D721Med (cell line): Measurements from ENCODE around the gene RERG.

Source experiments
- DNase-seq: peaks from one replicate; pipeline ENCODE4 v3.0.0; 2011; ENCODE audit warnings: low spot score; ENCODE audit not compliant: insufficient read length
- FAIRE-seq: peaks from 2 replicates; lab custom pipeline; 2011; peaks lifted over from hg19 to GRCh38; lab: Jason Lieb, UNC
- CTCF ChIP-seq: IDR thresholded peaks from 2 replicates; pipeline ENCODE4 v1.5.1; 2012; ENCODE audit warnings: mild to moderate bottlenecking, control low read depth; ENCODE audit not compliant: insufficient read depth; ENCODE audit errors: missing control alignments

The RERG gene

GRCh38 chr12:15154103-15154502 lies 67.1 kb downstream of the RERG start:
- FAIRE-seq (no peak), DNase-seq (no peak)
- TF ChIP-seq CTCF = no peak

GRCh38 chr12:15152868-15153267 lies 68.3 kb downstream of the RERG start:
- FAIRE-seq = no peak
- no peak for DNase-seq
- TF ChIP-seq CTCF = no peak

DNA sequence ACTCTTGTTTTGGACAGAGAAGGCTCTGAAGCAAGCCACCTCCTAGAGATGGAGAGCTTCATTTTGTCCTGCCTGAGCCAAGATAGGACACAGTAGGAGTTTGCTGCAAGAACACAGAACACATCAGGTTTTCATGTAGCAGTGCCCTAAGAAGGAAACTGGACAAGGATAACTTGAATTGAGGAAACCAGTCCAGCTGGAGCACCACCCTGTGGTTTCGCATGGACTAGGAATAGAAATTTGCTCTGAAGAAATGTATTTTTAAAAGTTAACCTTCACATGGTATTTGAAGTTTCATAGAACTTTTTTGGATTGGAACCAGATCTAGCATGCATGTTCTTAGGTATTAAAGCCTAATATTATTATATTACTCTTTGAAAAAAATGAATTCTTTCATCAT lies 68.8 kb downstream of the RERG start:
- no peak for FAIRE-seq
- TF ChIP-seq CTCF = no peak
- DNase-seq = no peak

- no peak for DNase-seq
- peak; percentile 67 for TF ChIP-seq CTCF
- peak; percentile 76 for FAIRE-seq
Measured at GRCh38 chr12:15151161-15152091, 69.8 kb downstream of the RERG start.

DNA sequence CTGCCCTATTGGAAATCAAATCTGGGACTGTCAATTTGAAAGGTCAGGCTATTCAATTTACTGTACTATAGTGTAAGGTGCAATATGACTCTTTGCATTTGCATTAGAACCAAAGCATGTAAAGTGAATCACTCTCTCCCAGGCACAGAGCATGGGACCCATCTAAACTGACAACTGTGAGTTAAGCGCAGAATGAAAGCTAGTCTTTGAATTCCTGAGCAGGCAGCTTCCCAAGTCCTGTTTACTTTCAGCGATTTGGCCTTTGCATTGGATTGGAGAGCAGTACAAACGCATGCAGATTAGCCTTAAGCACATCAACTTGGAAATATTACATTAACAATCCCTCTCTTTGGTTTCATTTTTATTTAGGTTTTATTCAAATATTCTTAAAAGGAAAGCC lies 74.6 kb downstream of the RERG start:
- FAIRE-seq (no peak), DNase-seq (no peak)
- TF ChIP-seq CTCF = no peak

GRCh38 chr12:15143467-15143866 lies 77.8 kb downstream of the RERG start:
- FAIRE-seq = no peak
- TF ChIP-seq CTCF = no peak
- no peak for DNase-seq

DNA sequence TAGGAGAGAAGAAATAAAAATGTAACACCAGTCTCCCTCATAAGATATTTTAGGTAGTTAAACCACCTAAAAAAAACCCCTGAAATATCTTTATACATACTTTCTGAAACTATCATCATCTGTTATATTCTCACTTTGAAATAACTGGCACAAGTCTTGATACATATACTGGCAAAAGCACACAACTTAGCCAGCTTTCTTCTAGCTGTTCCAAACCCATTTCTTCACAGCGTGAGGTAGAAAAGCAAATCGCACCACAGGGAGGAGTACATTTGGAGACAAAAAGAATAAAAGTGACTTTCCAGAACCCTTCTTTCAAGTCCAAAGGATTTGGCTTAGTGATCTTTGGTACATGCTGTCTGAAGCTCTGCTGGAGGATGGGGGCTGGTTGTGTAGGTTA lies 78.5 kb downstream of the RERG start:
- DNase-seq (no peak), FAIRE-seq (no peak)
- TF ChIP-seq CTCF = no peak
